AG09309 (cell line): ENCODE measurements around the gene SLFN12.

Experiments used
- DNase-seq: peaks from one replicate; pipeline ENCODE4 v3.0.0-alpha.2; 2010; ENCODE audit warnings: low read depth
- H3K4me3 ChIP-seq: 2 replicates; pipeline ENCODE4 v1.5.1; 2011; ENCODE audit warnings: mild to moderate bottlenecking, low read depth, low read length, moderate library complexity; ENCODE audit not compliant: control insufficient read depth
- CTCF ChIP-seq: IDR thresholded peaks from 2 replicates; pipeline ENCODE4 v1.5.1; 2011; ENCODE audit warnings: mild to moderate bottlenecking, low read depth, low read length, inconsistent platforms; ENCODE audit not compliant: insufficient read depth, control insufficient read depth; ENCODE audit errors: missing control alignments

The SLFN12 gene

GRCh38 chr17:35377706-35378105 is 54.6 kb downstream of the SLFN12 start:
- no peak for DNase-seq
- no peak overlapping the region for H3K4me3 ChIP-seq
- TF ChIP-seq CTCF, result no peak

GRCh38 chr17:35377068-35377467 is 55.2 kb downstream of the SLFN12 start:
- no peak for DNase-seq
- TF ChIP-seq CTCF, result no peak
- H3K4me3 ChIP-seq, result no peak overlapping the region

DNA sequence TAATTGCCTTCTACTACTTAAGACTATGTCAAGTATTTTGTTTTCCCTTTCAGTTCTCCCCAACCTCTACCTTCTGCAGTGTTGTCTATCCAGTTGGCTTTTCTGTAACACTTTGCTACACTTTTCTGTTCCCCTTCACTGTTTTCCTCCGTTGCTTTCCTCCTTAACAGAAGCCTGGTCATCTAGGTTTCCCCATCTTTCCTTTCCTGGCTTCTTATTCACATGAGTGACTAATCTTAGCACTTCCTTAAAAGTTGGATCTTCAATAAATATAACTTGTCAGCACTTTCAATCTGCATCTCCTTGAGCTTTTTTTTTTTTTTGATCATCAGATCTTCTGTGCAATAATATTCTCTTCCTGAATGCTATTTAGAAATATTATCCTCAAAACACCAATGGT is 56.1 kb downstream of the SLFN12 start:
- DNase-seq, result no peak
- no peak for TF ChIP-seq CTCF
- no peak overlapping the region for H3K4me3 ChIP-seq

DNA sequence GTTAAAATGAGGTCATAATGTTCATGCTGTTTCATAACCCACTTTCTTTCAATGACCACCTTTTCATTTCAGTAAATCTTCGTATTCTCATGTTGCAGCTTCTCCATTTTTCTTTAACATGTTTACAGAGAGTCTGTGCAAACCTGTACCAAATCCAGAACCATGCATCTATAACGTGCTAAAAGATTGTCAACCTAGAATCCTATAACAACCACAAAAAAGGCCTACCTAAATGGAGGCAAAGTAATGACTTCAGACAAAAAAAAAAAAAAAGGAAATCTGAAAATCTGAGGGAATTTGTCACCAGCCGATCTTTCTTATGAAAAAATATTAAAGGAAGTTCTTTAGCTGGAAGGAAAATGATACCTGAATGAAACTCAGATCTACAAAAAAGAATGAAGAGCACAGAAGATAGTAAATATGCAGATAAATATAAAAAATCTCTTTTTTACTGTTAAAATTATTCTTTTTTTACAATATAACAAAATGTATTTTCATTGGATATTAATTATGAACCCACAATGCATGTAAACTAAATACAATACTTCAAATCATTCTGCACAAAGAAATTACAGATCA is 57.4 kb downstream of the SLFN12 start:
- TF ChIP-seq CTCF, result no peak
- DNase-seq, result no peak
- peak overlapping the region; percentile 96 for H3K4me3 ChIP-seq

GRCh38 chr17:35373984-35374765 is 58.1 kb downstream of the SLFN12 start:
- DNase-seq, result peak; percentile 33
- TF ChIP-seq CTCF, result no peak
- H3K4me3 ChIP-seq, result peak overlapping the region; percentile 96

GRCh38 chr17:35373534-35373983 is 58.7 kb downstream of the SLFN12 start, which contains the start of gene SLFN11:
Gene SLFN11 (minus strand): TSS chr17:35373621. CDS start chr17:35363807, 9,814 bp downstream.
- TF ChIP-seq CTCF, result no peak
- DNase-seq, result peak; percentile 94
- peak within 1 kb of the TSS; percentile 96 for H3K4me3 ChIP-seq
